Medulla oblongata (tissue), 1 donor: Measurements from ENCODE around the gene ERO1B.
"Not testable (repeated sequence)": the region's sequence is repeated elsewhere in the genome, so short reads cannot be mapped to it uniquely, and the experiment has no call there.

Source experiments
- DNase-seq: peaks from one replicate; pipeline ENCODE4 v3.0.0-alpha.2; 2015; ENCODE audit errors: extremely low spot score

Gene ERO1B

GRCh38 chr1:236281654-236282424, at the start of gene ERO1B:
Gene ERO1B (minus strand): TSS chr1:236281958. CDS start chr1:236281783, 175 bp downstream.
- DNase-seq = peak; percentile 99

- DNase-seq = not testable (repeated sequence)
Observed at GRCh38 chr1:236331412-236331811, 49.7 kb upstream of the ERO1B start.

GRCh38 chr1:236326432-236326831, 44.7 kb upstream of the ERO1B start:
- no peak for DNase-seq

- DNase-seq = no peak
Observed at GRCh38 chr1:236325567-236325966, 43.8 kb upstream of the ERO1B start.

- no peak for DNase-seq
Observed at GRCh38 chr1:236323819-236324411, 42.2 kb upstream of the ERO1B start.

GRCh38 chr1:236322566-236323409, 41.0 kb upstream of the ERO1B start:
- no peak for DNase-seq

- DNase-seq = no peak
Observed at GRCh38 chr1:236321101-236321500, 39.3 kb upstream of the ERO1B start.

GRCh38 chr1:236320671-236321070, 38.9 kb upstream of the ERO1B start:
- no peak for DNase-seq

GRCh38 chr1:236320214-236320613, 38.5 kb upstream of the ERO1B start:
- DNase-seq = no peak

- DNase-seq = no peak
Observed at GRCh38 chr1:236316437-236316836, 34.7 kb upstream of the ERO1B start.

GRCh38 chr1:236315518-236315917, 33.8 kb upstream of the ERO1B start:
- DNase-seq = no peak

- no peak for DNase-seq
Observed at GRCh38 chr1:236315092-236315491, 33.3 kb upstream of the ERO1B start.

- DNase-seq = not testable (repeated sequence)
Observed at GRCh38 chr1:236314050-236314449, 32.3 kb upstream of the ERO1B start.

GRCh38 chr1:236313427-236313826, 31.7 kb upstream of the ERO1B start:
- no peak for DNase-seq

- no peak for DNase-seq
Observed at GRCh38 chr1:236311040-236311439, 29.3 kb upstream of the ERO1B start.

- no peak for DNase-seq
Observed at GRCh38 chr1:236308827-236309226, 27.1 kb upstream of the ERO1B start.

- no peak for DNase-seq
Observed at GRCh38 chr1:236307435-236307834, 25.7 kb upstream of the ERO1B start.

- no peak for DNase-seq
Observed at GRCh38 chr1:236304682-236305081, 22.9 kb upstream of the ERO1B start.

GRCh38 chr1:236303675-236304074, 21.9 kb upstream of the ERO1B start:
- no peak for DNase-seq

- DNase-seq = no peak
Observed at GRCh38 chr1:236302941-236303340, 21.2 kb upstream of the ERO1B start.

- no peak for DNase-seq
Observed at GRCh38 chr1:236301958-236302335, 20.2 kb upstream of the ERO1B start.
